ENCODE results near the gene AATK.

The AATK gene

DNA sequence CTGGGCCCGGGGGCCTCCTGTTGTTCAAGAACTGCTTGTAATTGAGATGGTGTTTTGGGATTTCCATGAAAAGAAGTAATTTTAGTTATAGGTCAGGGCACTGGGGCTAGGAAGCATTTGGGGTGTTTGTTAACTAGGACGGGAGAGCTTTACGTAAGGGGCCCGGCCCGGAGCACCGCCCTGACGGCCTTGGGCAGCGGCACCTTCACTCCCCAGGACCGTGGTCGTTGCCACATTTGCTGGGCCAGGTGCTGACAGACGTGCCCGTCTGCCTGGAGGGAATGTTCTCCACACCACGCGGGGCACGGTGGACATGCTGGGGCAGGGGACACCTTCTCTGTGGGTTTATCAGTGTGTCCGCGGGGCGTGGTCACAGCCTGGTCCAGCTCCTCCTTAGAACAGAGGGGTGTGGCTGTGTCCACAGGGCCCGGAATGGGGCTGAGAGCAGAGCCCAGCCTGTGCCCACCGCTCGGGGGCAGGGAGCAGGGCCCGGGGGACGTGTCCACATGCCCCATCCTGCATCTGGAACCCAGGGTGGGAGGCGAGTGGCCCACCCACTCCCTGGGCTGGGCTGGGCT, 73.4 kb downstream of the AATK start:
- Mint-ChIP-seq H3K9me3 (no peaks in the 10 kb centered on the region), H3K36me3 (ENCODE audit: low read depth) (no peaks in the 10 kb centered on the region), H3K27ac (peak overlapping the region in 1 of 3 experiments; percentile 25), H3K4me3 (no peak overlapping the region), H3K27me3 (ENCODE audit: low read depth) (no peaks in the 10 kb centered on the region), H3K4me1 (peaks cover 33% of the 10 kb centered on the region)
- TF ChIP-seq, protein P1, sequence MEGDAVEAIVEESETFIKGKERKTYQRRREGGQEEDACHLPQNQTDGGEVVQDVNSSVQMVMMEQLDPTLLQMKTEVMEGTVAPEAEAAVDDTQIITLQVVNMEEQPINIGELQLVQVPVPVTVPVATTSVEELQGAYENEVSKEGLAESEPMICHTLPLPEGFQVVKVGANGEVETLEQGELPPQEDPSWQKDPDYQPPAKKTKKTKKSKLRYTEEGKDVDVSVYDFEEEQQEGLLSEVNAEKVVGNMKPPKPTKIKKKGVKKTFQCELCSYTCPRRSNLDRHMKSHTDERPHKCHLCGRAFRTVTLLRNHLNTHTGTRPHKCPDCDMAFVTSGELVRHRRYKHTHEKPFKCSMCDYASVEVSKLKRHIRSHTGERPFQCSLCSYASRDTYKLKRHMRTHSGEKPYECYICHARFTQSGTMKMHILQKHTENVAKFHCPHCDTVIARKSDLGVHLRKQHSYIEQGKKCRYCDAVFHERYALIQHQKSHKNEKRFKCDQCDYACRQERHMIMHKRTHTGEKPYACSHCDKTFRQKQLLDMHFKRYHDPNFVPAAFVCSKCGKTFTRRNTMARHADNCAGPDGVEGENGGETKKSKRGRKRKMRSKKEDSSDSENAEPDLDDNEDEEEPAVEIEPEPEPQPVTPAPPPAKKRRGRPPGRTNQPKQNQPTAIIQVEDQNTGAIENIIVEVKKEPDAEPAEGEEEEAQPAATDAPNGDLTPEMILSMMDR (IDR thresholded peaks at IDR 0.05; ENCODE audit: unreplicated experiment in 3 of 3), result no peak

GRCh38 chr17:81091774-81092517, 74.1 kb downstream of the AATK start:
- no peak overlapping the region for H3K27ac Mint-ChIP-seq
- H3K9me3 Mint-ChIP-seq, result no peaks in the 10 kb centered on the region
- no peaks in the 10 kb centered on the region for H3K36me3 Mint-ChIP-seq (ENCODE audit: low read depth)
- TF ChIP-seq, protein P1 (IDR thresholded peaks at IDR 0.05; ENCODE audit: unreplicated experiment in 3 of 3), result no peak
- H3K4me3 Mint-ChIP-seq, result no peak overlapping the region
- no peaks in the 10 kb centered on the region for H3K27me3 Mint-ChIP-seq (ENCODE audit: low read depth)
- H3K4me1 Mint-ChIP-seq, result peaks cover 27% of the 10 kb centered on the region

GRCh38 chr17:81091154-81091553, 74.9 kb downstream of the AATK start:
- no peak overlapping the region for H3K4me3 Mint-ChIP-seq
- H3K36me3 Mint-ChIP-seq (ENCODE audit: low read depth), result no peaks in the 10 kb centered on the region
- H3K4me1 Mint-ChIP-seq, result peaks cover 21% of the 10 kb centered on the region
- TF ChIP-seq, protein P1 (IDR thresholded peaks at IDR 0.05; ENCODE audit: unreplicated experiment in 3 of 3), result no peak
- H3K27me3 Mint-ChIP-seq (ENCODE audit: low read depth), result no peaks in the 10 kb centered on the region
- no peaks in the 10 kb centered on the region for H3K9me3 Mint-ChIP-seq
- no peak overlapping the region for H3K27ac Mint-ChIP-seq

DNA sequence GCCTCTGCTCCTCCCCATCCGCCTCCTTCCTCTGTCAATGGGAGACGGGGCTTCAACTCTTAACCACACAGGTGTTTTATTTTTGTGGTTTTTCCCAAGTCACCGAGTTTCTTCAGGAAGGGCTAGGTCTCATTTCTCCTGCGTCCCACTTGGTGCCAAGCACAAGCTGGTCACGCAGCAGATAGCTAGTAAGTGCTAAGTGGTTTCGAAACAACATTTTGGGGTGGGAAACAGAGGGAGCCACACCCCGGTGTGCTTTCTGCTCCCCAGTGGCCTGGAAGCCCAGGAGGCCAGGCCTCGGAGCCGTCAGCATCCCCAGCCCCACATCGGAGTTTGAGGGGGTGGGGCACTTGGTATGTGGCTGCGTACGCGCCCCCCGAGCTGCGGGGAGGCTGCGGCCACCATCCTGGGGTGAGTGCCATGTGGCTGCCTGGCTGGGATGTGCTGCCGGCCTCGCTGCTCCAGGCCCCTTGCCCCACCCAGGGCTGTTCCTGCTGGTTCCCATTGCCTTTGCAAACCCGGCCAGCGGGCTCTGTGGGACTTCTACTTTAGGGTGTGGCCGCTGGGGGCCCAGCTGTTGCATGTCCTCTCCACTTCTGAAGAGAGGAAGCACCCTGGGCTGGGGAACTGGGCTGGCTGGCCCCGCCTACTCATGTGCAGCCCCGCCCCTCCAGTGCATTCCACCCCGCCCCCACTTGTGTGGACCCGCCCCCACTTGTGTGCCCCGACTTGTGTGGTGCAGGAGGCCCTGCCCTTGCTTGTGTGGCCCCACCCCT, 75.5 kb downstream of the AATK start:
- Mint-ChIP-seq H3K27me3 (ENCODE audit: low read depth) (no peaks in the 10 kb centered on the region), H3K27ac (no peak overlapping the region), H3K4me1 (peaks cover 14% of the 10 kb centered on the region), H3K9me3 (no peaks in the 10 kb centered on the region), H3K4me3 (no peak overlapping the region), H3K36me3 (ENCODE audit: low read depth) (no peaks in the 10 kb centered on the region)
- TF ChIP-seq, protein P1 (IDR thresholded peaks at IDR 0.05; ENCODE audit: unreplicated experiment in 3 of 3), result no peak

DNA sequence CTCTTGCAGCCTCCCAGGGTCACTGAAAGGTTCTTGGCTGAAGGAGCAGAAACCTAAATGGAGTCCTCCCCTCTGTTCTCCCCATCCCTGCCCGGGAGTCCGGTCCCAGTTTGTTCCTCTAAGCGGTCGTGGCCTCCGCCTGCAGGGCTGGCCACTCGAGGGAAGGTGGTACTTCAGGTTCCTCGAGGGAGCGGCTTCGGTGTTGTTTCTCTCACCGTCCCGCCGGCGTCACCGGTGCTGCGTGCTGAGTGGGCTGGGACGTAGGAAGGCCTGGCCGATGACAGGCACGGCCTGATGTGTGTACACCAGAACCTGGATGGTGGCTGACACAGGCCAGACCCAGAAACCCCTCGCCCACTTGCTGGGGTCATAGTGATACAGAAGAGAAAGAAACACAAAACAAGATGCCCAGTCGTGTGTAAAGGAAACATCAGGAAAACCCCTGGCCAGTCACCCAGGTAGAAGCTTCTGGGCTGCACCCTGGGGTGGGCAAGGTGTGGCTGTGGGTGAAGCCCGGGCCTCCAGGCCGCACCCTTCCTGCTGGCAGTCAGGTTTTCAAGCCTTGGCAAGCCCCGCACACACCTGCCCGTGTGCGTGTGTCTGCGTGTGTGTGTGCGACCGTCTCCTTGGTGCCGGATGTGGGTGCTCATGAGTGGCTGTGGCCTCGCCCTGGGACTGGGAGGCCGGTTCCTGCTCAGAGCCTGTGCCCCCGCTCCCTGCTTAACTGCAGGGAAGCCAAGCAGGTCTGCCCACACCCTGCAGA, 79.1 kb downstream of the AATK start:
- no peak overlapping the region for H3K4me3 Mint-ChIP-seq
- no peaks in the 10 kb centered on the region for H3K27me3 Mint-ChIP-seq (ENCODE audit: low read depth)
- no peaks in the 10 kb centered on the region for H3K9me3 Mint-ChIP-seq
- TF ChIP-seq, protein P1 (IDR thresholded peaks at IDR 0.05; ENCODE audit: unreplicated experiment in 3 of 3), result no peak
- H3K27ac Mint-ChIP-seq, result no peak overlapping the region
- H3K4me1 Mint-ChIP-seq, result no peaks in the 10 kb centered on the region
- no peaks in the 10 kb centered on the region for H3K36me3 Mint-ChIP-seq (ENCODE audit: low read depth)
